Fibroblast of peridontal ligament (primary cell): Measurements from ENCODE around the gene KBTBD7.
"Not testable (repeated sequence)": the region's sequence is repeated elsewhere in the genome, so short reads cannot be mapped to it uniquely, and the experiment has no call there.

ENCODE experiments used
- DNase-seq: peaks from one replicate; pipeline ENCODE4 v3.0.0-alpha.2; 2010; ENCODE audit errors: extremely low read depth

KBTBD7 gene

DNA sequence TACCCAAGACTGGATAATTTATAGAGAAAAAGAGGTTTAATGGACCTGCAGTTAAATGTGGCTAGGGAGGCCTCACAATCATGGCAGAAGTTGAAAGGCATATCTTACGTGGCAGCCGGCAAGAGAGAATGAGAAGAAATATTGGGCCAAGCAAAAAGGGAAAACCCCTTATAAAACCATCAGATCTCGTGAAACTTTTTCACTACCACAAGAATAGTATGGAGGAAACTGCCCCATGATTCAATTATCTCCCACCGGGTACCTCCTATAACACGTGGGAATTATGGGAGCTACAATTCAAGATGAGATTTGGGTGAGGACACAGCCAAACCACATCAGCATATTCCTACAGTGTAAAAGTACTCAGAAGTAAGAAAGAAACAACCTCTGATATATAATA is 4.7 kb upstream of the KBTBD7 start:
- DNase-seq, result no peak

DNA sequence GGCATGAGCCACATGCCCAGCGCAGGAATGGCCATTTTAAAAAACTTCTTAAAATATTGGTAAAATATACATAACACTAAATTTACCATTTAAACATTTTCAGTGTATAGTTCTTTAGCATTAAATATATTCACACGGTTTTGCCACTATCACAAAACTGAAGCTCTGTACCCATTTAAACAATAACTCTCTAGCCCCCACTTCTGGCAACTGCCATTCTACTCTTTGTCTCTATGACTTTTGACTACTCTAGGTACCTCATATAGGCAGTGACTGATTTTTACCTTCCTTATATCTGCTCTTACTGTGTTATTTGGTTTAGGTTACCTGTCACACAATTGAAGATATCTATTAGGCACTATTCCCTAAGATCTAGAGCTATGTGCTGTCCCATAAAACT is 2.3 kb upstream of the KBTBD7 start:
- DNase-seq, result no peak

DNA sequence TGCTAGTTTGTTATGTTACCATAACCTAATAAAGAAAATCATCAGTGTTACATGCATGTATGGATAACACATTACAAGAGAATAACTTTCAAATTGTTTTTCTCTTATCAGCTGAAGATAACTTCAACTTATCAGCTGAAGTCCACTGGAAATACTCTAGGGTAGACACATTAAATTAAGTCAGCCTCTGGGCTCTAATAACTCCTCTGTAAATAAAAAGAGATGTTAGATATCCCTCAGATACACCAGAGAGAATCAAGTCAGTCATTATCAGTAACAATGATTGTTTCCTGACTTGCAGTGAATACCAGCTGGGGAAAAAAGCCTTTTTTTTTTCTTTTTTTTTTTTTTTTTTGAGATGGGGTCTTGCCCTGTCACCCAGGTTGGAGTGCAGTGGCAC is 1.6 kb upstream of the KBTBD7 start:
- DNase-seq, result no peak

DNA sequence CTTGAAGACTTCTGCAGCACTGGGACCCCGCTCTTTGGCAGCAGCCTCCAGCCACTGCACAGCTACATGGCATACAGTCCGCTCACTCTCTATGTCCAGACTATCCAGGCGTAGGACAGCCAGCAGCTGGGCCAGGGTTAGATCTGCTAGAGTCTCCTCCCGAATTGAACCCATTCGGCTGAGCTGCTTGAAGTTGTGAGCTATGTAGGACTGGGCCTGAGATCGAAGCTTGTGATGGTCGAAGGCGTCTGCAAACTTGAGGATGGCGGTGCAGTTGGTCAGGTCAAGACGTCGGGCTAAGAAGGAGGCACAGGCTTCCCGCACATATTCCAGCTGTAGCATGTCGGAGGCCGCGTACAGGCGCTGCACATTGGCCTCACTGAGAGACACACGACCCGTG is 900 bp downstream of the KBTBD7 start:
- DNase-seq, result no peak

DNA sequence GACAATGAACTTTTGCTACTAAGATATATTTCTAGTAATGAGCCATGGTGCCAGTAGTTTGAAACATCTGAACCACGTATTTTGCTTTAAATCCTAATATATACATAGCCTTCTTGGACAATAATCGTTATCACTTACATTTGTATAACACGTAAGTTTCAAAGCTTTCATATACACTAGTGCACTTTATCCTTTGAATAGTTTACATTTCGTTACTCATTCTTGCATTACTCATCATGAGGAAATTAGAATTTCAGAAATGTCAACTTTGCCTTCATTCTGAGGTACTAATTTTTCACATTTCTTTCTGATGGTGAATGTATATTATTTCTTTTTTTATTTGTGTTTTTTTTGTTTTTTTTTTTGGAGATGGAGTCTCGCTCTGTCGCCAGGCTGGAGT is 5.8 kb downstream of the KBTBD7 start:
- peak; percentile 54 for DNase-seq

GRCh38 chr13:41186481-41186880 is 7.9 kb downstream of the KBTBD7 start:
- no peak for DNase-seq

DNA sequence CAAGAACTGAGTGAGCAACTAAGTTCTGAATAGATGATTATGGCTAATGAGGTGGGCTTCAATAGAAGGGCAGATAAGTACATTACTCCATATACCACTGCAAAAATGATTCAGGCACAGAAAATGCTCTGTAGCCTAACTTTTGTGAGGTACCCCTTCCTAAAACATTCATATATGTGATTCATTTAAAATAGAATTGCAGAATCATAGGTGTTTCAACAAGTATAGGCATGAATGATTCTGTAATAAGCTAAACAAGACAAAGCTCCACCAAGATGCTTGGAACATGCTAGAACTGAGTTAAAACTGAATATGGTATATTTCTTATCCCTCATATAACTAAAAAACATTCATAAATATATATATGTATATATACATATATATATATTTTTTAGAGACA is 12.1 kb downstream of the KBTBD7 start:
- DNase-seq, result no peak

- DNase-seq, result peak; percentile 74
Observed at GRCh38 chr13:41179593-41180250, 14.6 kb downstream of the KBTBD7 start.

- DNase-seq, result peak; percentile 51
Observed at GRCh38 chr13:41178040-41178439, 16.3 kb downstream of the KBTBD7 start.

- no peak for DNase-seq
Observed at GRCh38 chr13:41177616-41178015, 16.8 kb downstream of the KBTBD7 start.

DNA sequence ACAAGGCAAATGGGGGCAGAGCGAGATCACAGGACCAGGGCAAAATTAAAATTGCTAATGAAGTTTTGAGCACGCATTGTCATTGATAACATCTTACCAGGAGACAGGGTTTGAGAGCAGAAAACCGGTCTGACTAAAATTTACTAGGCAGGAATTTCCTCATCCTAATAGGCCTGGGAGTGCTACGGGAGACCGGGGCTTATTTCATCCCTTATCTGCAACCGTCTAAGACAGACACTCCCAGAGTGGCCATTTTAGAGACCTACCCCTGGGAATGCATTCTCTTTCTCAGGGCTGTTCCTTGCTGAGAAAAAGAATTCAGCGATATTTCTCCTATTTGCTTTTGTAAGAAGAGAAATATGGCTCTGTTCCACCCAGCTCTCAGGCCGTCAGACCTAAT is 18.8 kb downstream of the KBTBD7 start:
- DNase-seq, result not testable (repeated sequence)

- no peak for DNase-seq
Observed at GRCh38 chr13:41162151-41162550, 32.2 kb downstream of the KBTBD7 start.

GRCh38 chr13:41159174-41159573 is 35.2 kb downstream of the KBTBD7 start:
- no peak for DNase-seq

- no peak for DNase-seq
Observed at GRCh38 chr13:41157048-41157717, 37.2 kb downstream of the KBTBD7 start.

- no peak for DNase-seq
Observed at GRCh38 chr13:41156620-41157019, 37.7 kb downstream of the KBTBD7 start.

DNA sequence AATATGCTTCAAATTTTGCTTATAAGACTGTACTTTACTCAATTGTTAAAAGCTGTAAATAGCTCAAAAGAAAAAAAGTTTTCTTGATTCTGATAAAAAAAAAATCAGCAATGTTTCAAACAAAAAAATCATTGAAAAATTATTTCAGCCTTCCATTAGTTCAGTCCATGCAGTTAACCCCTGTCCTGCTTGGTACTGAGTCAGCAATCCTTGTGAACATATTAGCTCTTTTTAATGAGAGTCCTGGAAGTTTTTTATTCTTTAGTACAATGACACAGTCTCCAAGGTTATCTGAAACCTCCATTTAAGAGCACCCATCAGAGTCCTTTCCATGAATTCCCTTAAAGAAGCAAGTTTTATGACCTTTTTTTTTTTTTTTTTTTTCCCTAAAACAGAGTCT is 40.3 kb downstream of the KBTBD7 start:
- no peak for DNase-seq

- DNase-seq, result no peak
Observed at GRCh38 chr13:41152005-41152404, 42.4 kb downstream of the KBTBD7 start.

- DNase-seq, result no peak
Observed at GRCh38 chr13:41150058-41150457, 44.3 kb downstream of the KBTBD7 start.

DNA sequence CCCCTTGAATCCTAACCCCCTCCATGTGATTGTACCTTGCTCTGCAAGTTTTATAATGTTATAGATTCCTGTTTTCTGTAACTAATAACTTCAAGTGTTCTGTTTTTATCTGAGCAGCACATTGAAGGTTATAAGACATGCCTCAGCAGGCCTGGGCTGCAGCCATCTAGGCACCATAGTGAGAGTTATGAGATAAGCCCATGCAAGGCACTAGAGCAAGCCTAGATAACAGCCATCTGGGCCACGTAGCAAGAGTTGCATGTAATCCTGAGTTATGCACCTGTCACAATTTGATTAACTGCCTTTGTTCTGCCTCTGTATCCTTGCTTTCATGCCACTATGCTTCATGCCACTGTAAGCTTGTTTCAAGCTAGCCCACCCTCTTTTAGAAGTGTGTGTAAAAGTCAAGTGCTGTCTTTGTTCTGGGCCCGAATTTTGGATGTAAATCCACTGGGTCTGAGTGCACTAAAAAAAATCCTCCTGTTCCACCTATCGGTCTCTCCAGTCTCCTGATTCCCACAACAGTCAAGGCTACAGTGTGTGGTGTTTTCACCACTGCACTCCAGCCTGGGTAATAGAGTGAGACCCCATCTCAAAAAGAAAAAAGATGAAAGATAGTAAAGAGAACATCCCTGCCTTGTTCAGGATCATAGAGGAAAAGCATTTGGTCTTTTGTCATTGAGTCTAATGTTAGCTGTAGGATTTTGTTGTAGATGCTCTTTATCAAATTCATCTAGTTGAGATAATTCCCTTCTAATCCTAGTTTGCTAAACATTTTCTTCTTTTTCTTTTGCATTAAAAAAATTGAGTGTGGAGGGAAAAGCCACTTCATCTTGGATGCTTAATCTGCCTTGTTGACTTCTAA is 45.7 kb downstream of the KBTBD7 start:
- DNase-seq, result no peak

DNA sequence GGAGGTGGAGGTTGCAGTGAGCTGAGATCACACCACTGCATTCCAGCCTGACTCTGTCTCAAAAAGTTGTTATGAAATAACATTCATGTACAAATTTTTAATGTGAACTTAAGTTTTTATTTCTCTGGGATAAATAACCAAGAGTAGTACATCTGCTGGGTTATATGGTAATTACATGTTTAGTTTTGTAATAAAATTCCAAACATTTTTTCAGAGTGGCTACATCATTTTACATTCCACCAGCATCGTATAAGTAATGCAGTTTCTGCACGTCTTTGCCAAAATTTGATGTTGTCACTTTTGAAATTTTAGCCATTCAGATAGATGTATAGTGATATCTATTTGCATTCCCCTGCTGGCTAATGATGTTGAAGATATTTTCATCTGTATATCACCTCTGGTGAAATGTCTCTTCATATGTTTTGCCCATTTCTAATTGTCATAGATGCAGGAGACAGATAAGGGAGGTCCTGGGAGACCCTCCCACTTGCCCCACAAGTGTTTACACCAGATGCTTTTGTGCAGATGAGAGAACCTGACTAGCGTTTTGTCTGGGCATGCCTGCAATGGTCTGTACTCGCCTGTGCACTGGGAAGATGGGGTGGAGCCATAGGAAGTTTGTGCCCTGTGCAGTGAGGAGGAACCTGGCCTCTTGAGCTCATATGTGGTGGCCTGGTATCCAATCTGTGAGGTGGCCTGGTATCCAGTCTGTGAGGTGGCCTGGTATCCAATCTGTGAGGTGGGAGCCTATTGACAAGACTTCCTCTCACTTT is 49.0 kb downstream of the KBTBD7 start:
- peak; percentile 72 for DNase-seq

GRCh38 chr13:41144576-41144975 is 49.8 kb downstream of the KBTBD7 start:
- no peak for DNase-seq
